ENCODE measurements around the gene ARSG.

DNA sequence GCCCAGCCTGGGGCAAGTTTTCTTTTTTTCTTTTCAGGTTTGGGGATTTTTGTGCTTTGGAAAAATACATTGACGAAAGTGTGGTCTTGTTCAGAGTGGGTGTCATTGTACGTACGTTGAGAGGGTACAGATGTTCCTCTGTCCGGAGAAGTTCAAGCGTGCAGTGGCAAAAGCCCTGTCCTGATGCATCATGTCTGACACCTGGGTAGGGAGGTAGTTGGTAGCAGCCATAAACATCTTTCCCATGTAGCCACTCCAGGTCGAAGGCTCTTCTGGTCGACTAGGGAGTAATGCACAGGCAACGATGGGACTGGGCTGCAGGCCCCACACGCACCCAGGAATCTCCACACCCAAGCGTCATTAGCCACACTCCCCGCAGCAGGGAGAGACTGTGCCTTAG lies 138.6 kb downstream of the ARSG start:
- TF ChIP-seq TAF1 (IDR thresholded peaks at IDR 0.05; ENCODE audit: borderline replicate concordance, low read depth, low read length) (no peak), POLR2AphosphoS5 (IDR thresholded peaks at IDR 0.05; ENCODE audit: low read depth, low read length) (no peak), POLR2A (IDR thresholded peaks at IDR 0.05; ENCODE audit: low read depth, low read length) (no peak)
